GM12878 (cell line): ENCODE results near the gene PKN3. TPM values are rescaled to one million over a fixed set of nuclear protein-coding genes. Genes with fewer than 3 reads are reported as not detected.

Experiments used
- ATAC-seq: fragments of 200-7000 bp; cut with Tn5 transposase; 3 replicates; pipeline ENCODE4 v1.9.1; 2020; ENCODE audit warnings: mild to moderate bottlenecking, moderate library complexity
- BruUV-seq: library from RNA; stranded (reverse); fragments of 400-500 nt; replicated peaks from 2 replicates; lab custom pipeline; 2021; lab: Mats Ljungman, UMichigan
- CTCF ChIA-PET: fragments of 300-600 bp; sonication (Branson Sonifier 250); formaldehyde crosslinking; extraction: SDS; loops from one replicate; lab custom pipeline; 2021; ENCODE audit warnings: inconsistent platforms; lab: Yijun Ruan, JAX
- POLR2A ChIA-PET: fragments of 350-600 bp; formaldehyde crosslinking; extraction: SDS; loops from one replicate; lab custom pipeline; 2021; ENCODE audit warnings: inconsistent platforms; lab: Charles Lee
- RAD21 ChIA-PET: fragments of 300-600 bp; sonication (Branson Sonifier 250); formaldehyde crosslinking; loops from one replicate; lab custom pipeline; 2023; ENCODE audit warnings: antibody characterized with exemption; ENCODE audit not compliant: unreplicated experiment; lab: Charles Lee
- SMC1A ChIA-PET: fragments of 300-600 bp; sonication (Branson Sonifier 250); formaldehyde crosslinking; loops from one replicate; lab custom pipeline; 2023; ENCODE audit not compliant: unreplicated experiment, uncharacterized antibody; lab: Charles Lee
- DNase-seq: peaks from one replicate; pipeline ENCODE4 v3.0.0-alpha.2; 2011; ENCODE audit warnings: low read depth, low spot score
- FAIRE-seq: peaks from 3 replicates; lab custom pipeline; 2011; peaks lifted over from hg19 to GRCh38; lab: Jason Lieb, UNC
- H2AFZ ChIP-seq: 2 replicates; pipeline ENCODE4 v1.6.0; 2011; ENCODE audit warnings: low read depth, low read length, control low read depth; ENCODE audit not compliant: control insufficient read depth
- H3K27ac ChIP-seq: 2 replicates; pipeline ENCODE4 v1.5.1; 2011; ENCODE audit warnings: control low read depth; ENCODE audit not compliant: control insufficient read depth, insufficient read depth
- H3K27me3 ChIP-seq, 2 experiments: replicated peaks in 1 of 2; 2 replicates each; pipeline versions ENCODE4 v1.6.0 to v1.6.1; 2011; ENCODE audit warnings: low read length in 1 of 2; ENCODE audit not compliant: control insufficient read depth in 2 of 2, insufficient read depth in 2 of 2
- H3K36me3 ChIP-seq, 2 experiments: 2 replicates each; pipeline ENCODE4 v1.5.1; 2011; ENCODE audit warnings: low read length in 1 of 2; ENCODE audit not compliant: control insufficient read depth in 2 of 2, insufficient read depth in 2 of 2
- H3K4me1 ChIP-seq: 2 replicates; pipeline ENCODE4 v1.6.1; 2011; ENCODE audit warnings: mild to moderate bottlenecking, low read length, moderate library complexity, mixed read lengths; ENCODE audit not compliant: control insufficient read depth, insufficient read depth
- H3K4me2 ChIP-seq: 2 replicates; pipeline ENCODE4 v1.6.0; 2011; ENCODE audit warnings: control low read depth; ENCODE audit not compliant: control insufficient read depth, insufficient read depth
- H3K4me3 ChIP-seq: fragments of 200-600 bp; sonication (generic); 2 replicates; pipeline ENCODE4 v1.5.1; 2016
- H3K79me2 ChIP-seq: 2 replicates; pipeline ENCODE4 v1.6.0; 2011; ENCODE audit warnings: low read length; ENCODE audit not compliant: control insufficient read depth, insufficient read depth
- H3K9ac ChIP-seq: 2 replicates; pipeline ENCODE4 v1.8.0; 2011; ENCODE audit warnings: low read length, control low read depth, mixed read lengths; ENCODE audit not compliant: control insufficient read depth, insufficient read depth
- H3K9me3 ChIP-seq: replicated peaks from 3 replicates; pipeline ENCODE4 v1.5.1; 2011; ENCODE audit warnings: mild to moderate bottlenecking, low read length; ENCODE audit not compliant: control insufficient read depth, insufficient read depth
- H4K20me1 ChIP-seq: 2 replicates; pipeline ENCODE4 v1.6.0; 2011; ENCODE audit not compliant: control insufficient read depth, insufficient read depth
- ATF7 ChIP-seq: fragments of 450-650 bp; IDR thresholded peaks from 2 replicates; pipeline ENCODE4 v1.6.1; 2016; ENCODE audit warnings: low read depth, mild to moderate bottlenecking
- BACH1 ChIP-seq: fragments of 450-650 bp; IDR thresholded peaks from 2 replicates; pipeline ENCODE4 v1.6.1; 2017; ENCODE audit warnings: mild to moderate bottlenecking, borderline replicate concordance
- BCL11A ChIP-seq: IDR thresholded peaks from 2 replicates; pipeline ENCODE4 v1.6.1; 2011; ENCODE audit warnings: low read depth, low read length
- CBFB ChIP-seq: IDR thresholded peaks from 2 replicates; pipeline ENCODE4 v1.6.1; 2016; ENCODE audit warnings: antibody characterized with exemption, low read depth
- CHD1 ChIP-seq: IDR thresholded peaks from 2 replicates; pipeline ENCODE4 v1.6.1; 2012; ENCODE audit warnings: low read depth, low read length, improper control_type of control experiment
- ETV6 ChIP-seq, 2 experiments: fragments of 450-650 bp in 1 of 2; IDR thresholded peaks in 1 of 2; conservative IDR thresholded peaks in 1 of 2; 2 replicates each; pipeline ENCODE4 v1.6.1; 2014; ENCODE audit warnings: antibody characterized with exemption in 1 of 2, borderline replicate concordance in 1 of 2, low read depth in 1 of 2, mild to moderate bottlenecking in 1 of 2, moderate library complexity in 1 of 2
- FOXM1 ChIP-seq: IDR thresholded peaks from 2 replicates; pipeline ENCODE4 v1.6.1; 2012; ENCODE audit warnings: low read depth, mild to moderate bottlenecking, inconsistent platforms, low read length, moderate library complexity
- MYB ChIP-seq: fragments of 150-350 bp; IDR thresholded peaks from 2 replicates; pipeline ENCODE4 v1.6.1; 2014; ENCODE audit warnings: mild to moderate bottlenecking, low read depth, low read length, borderline replicate concordance
- STAT3 ChIP-seq: IDR thresholded peaks from 2 replicates; pipeline ENCODE4 v1.6.1; 2011; ENCODE audit warnings: low read depth, low read length, improper control_type of control experiment
- ZBTB40 ChIP-seq: fragments of 450-650 bp; IDR thresholded peaks from 2 replicates; pipeline ENCODE4 v1.6.1; 2016; ENCODE audit warnings: mild to moderate bottlenecking, moderate library complexity, borderline replicate concordance
- WGBS: methylation state at CpG from one replicate; pipeline ENCODE4 v1.1.6; 2016; ENCODE audit warnings: low lambda C conversion rate; ENCODE audit not compliant: insufficient replicate concordance, insufficient coverage; ENCODE audit errors: missing lambda C conversion rate; 5-methylcytosine and 5-hydroxymethylcytosine counted together
- in situ Hi-C: fragments of 300-500 bp; cut with MboI; formaldehyde crosslinking; loops from 9 replicates; pipeline ENCODE4 v1.14.3; 2018; ENCODE audit warnings: mixed read lengths
- intact Hi-C: fragments of 100-400 bp; cut with micrococcal nuclease; formaldehyde crosslinking; loops from one replicate; pipeline ENCODE4 v1.14.2; 2022; ENCODE audit not compliant: unreplicated experiment
- polyA plus RNA-seq, 11 experiments: library from polyadenylated mRNA; depleted of rRNA in 4 of 11; unstranded in 6 of 11; stranded (reverse) in 5 of 11; fragments of >200 nt; fragmentation: Nextera tagmentation in 4 of 11; fragmentation: Illumina TruSeq in 1 of 11; extraction: Ambion mirVana in 4 of 11; extraction: Trizol in 1 of 11; gene quantifications; 1 replicate in 1 of 11; 2 replicates in 10 of 11; pipeline versions ENCODE4 v1.2.1 to v1.2.3, GENCODE V29; 2011 to 2016; ENCODE audit warnings: inconsistent platforms in 2 of 11, missing spikeins in 2 of 11, low read depth in 1 of 11
- total RNA-seq, 4 experiments: library from RNA; depleted of rRNA in 3 of 4; stranded (reverse); fragments of >200 nt in 3 of 4; fragmentation: Illumina TruSeq in 1 of 4; extraction: Trizol in 1 of 4; gene quantifications; 2 replicates each; pipeline versions ENCODE4 v1.2.1 to v1.2.3, GENCODE V29; 2013 to 2021
- TF ChIP-seq, protein P1 (sequence below): fragments of 450-650 bp; IDR thresholded peaks from 2 replicates; pipeline ENCODE4 v1.6.1; 2016; ENCODE audit warnings: mild to moderate bottlenecking

PKN3 gene
- total and polyA plus RNA-seq, 10 of the 15 experiments (the other 5 are each of a cell fraction or from before 2014, with no cell fraction given) = 0.35 to 11.0 (median 3.3) TPM

GRCh38 chr9:128728298-128728697, 26.0 kb downstream of the PKN3 start:
- SMC1A ChIA-PET = no interaction called here
- Histone ChIP-seq H3K4me1 (peaks cover 5% of the 10 kb centered on the region), H3K27ac (no peak overlapping the region), H3K79me2 (peaks cover 11% of the 10 kb centered on the region), H2AFZ (no peak overlapping the region), H3K9me3 (no peaks in the 10 kb centered on the region), H3K27me3 (no peaks in the 10 kb centered on the region), H3K9ac (no peak overlapping the region), H3K4me2 (no peak overlapping the region), H4K20me1 (no peaks in the 10 kb centered on the region), H3K36me3 (no peaks in the 10 kb centered on the region; a peak in 2 of 4 replicates), H3K4me3 (no peak overlapping the region)
- 59% methylated on average over 6 of the region's 7 CpGs for WGBS
- CTCF ChIA-PET = no interaction called here
- no peak for TF ChIP-seq FOXM1
- no peak for TF ChIP-seq CBFB
- TF ChIP-seq BACH1 = no peak
- no peak for TF ChIP-seq BCL11A
- TF ChIP-seq CHD1 = no peak
- intact Hi-C loops = no loop called here
- RAD21 ChIA-PET = no interaction called here
- POLR2A ChIA-PET = no interaction called here
- in situ Hi-C loops = no loop called here
- DNase-seq (no peak), FAIRE-seq (no peak), ATAC-seq (no peak)
- BruUV-seq = no TSS peak

GRCh38 chr9:128729302-128729701, 27.0 kb downstream of the PKN3 start:
- H3K27ac ChIP-seq = no peak overlapping the region
- H3K4me3 ChIP-seq = no peak overlapping the region
- peaks cover 5% of the 10 kb centered on the region for H3K4me1 ChIP-seq
- WGBS = 42% methylated on average over 5 of the region's 5 CpGs
- DNase-seq (no peak), FAIRE-seq (no peak), ATAC-seq (no peak)
- H4K20me1 ChIP-seq = no peaks in the 10 kb centered on the region
- CTCF ChIA-PET = no interaction called here
- POLR2A ChIA-PET = interaction anchor here (0.5 kb wide), 1 partner anchor 56 kb away, joined by 3 read pairs; no protein-coding TSS in a partner anchor
- BruUV-seq = no TSS peak
- no peaks in the 10 kb centered on the region for H3K27me3 ChIP-seq
- H3K79me2 ChIP-seq = peaks cover 6% of the 10 kb centered on the region; the same call in 1 of the 2 replicates
- RAD21 ChIA-PET = no interaction called here
- H2AFZ ChIP-seq = no peak overlapping the region
- in situ Hi-C loops = no loop called here
- no peak overlapping the region for H3K4me2 ChIP-seq
- SMC1A ChIA-PET = no interaction called here
- no peak overlapping the region for H3K9ac ChIP-seq
- intact Hi-C loops = no loop called here
- no peaks in the 10 kb centered on the region for H3K9me3 ChIP-seq
- H3K36me3 ChIP-seq = no peaks in the 10 kb centered on the region; a peak in 2 of 4 replicates
- TF ChIP-seq, protein P1, sequence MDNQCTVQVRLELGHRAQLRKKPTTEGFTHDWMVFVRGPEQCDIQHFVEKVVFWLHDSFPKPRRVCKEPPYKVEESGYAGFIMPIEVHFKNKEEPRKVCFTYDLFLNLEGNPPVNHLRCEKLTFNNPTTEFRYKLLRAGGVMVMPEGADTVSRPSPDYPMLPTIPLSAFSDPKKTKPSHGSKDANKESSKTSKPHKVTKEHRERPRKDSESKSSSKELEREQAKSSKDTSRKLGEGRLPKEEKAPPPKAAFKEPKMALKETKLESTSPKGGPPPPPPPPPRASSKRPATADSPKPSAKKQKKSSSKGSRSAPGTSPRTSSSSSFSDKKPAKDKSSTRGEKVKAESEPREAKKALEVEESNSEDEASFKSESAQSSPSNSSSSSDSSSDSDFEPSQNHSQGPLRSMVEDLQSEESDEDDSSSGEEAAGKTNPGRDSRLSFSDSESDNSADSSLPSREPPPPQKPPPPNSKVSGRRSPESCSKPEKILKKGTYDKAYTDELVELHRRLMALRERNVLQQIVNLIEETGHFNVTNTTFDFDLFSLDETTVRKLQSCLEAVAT = no peak
- TF ChIP-seq BACH1 (no peak), MYB (no peak), ETV6 (conservative IDR thresholded peaks at IDR 0.05 in 1 of 2, IDR thresholded peaks at IDR 0.05 in 1 of 2; ENCODE audit: borderline replicate concordance in 1 of 2, low read depth in 1 of 2) (no peak), ZBTB40 (no peak), FOXM1 (no peak), STAT3 (no peak), ATF7 (no peak)
